HG03060 (cell line): ENCODE measurements around the gene TLDC2.

ENCODE experiments used
- ATAC-seq: cut with Tn5 transposase; IDR thresholded peaks from one replicate; pipeline ENCODE4 v1.9.1; 2021; ENCODE audit warnings: low read depth, moderate number of reproducible peaks; ENCODE audit not compliant: unreplicated experiment

Gene TLDC2

GRCh38 chr20:36937402-36937770 lies 61.4 kb downstream of the TLDC2 start:
- ATAC-seq = no peak

GRCh38 chr20:36941401-36941835 lies 65.5 kb downstream of the TLDC2 start:
- ATAC-seq = no peak
